Stimulated activated naive CD8-positive, alpha-beta T cell treated with anti-CD3 and anti-CD28 coated beads, Interleukin-15, amount 100 ng/mL, for 72 hours (primary cell): ENCODE data around the gene PACRGL.
"Not testable (repeated sequence)": the region's sequence is repeated elsewhere in the genome, so short reads cannot be mapped to it uniquely, and the experiment has no call there.

Experiments
- ATAC-seq: fragments of 150-1000 bp; cut with Tn5 transposase; 2 replicates; pipeline ENCODE4 v1.10.0; 2021; ENCODE audit warnings: mild to moderate bottlenecking, moderate library complexity
- DNase-seq, 2 donors: peaks; one replicate each; pipeline ENCODE4 v3.0.0; 2021 to 2022
- H3K27ac Mint-ChIP-seq, 2 donors: one replicate each; pipeline ENCODE4 v1.8.0; 2022; ENCODE audit warnings: mild to moderate bottlenecking in 2 of 2, mixed read lengths in 2 of 2, moderate library complexity in 2 of 2
- H3K27me3 Mint-ChIP-seq: one replicate; pipeline ENCODE4 v1.8.0; 2022; ENCODE audit warnings: mixed read lengths
- H3K4me1 Mint-ChIP-seq: one replicate; pipeline ENCODE4 v1.8.0; 2022; ENCODE audit warnings: mild to moderate bottlenecking, mixed read lengths
- H3K4me3 Mint-ChIP-seq, 2 donors: one replicate each; pipeline ENCODE4 v1.8.0; 2022; ENCODE audit warnings: mild to moderate bottlenecking in 2 of 2, mixed read lengths in 2 of 2, moderate library complexity in 1 of 2
- H3K9me3 Mint-ChIP-seq, 2 donors: one replicate each; pipeline ENCODE4 v1.8.0; 2022; ENCODE audit warnings: mixed read lengths in 2 of 2

The PACRGL gene

DNA sequence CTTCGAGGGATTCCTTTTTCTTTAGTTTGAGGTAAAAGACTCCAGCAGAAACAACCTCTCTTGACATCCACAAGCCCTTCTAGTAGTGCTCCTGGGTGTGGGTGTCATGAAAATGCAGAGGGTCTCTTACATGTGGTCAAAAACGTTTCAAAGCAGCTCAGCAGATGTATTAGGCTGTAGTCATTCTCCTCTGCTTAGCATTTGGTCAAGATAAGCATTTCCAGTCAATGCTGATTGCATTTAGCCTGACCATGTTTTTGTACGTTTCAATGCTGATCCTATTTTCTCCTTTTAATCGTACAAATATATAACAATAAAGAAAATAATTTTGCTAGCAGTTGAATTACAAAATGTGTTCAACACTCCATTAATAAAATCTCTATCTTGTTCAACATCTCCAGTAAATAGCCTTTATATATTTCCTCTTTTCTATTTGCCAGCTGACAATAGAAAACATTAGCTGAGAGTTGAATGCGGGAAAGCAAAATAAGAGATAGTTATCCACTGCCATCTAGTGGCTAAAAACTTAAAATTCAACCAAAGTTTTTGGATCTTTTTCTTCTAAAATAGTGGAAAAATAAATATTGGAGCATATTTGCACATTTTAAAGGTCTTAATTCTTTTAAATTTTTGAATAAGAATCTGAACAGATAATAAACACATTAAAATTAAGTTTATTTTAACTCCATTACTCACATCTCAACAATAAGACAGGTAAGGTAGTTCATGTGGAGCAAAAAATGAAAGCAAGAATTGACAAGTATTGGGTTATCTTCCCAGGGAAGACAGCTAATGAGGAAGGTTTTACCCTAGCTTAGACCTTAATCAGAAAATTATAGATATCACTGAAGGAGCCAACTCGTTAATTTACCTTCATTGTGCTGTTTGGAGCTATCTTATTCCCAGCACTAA lies 15.2 kb upstream of the PACRGL start:
- Mint-ChIP-seq H3K27me3 (peaks cover 26% of the 10 kb centered on the region), H3K9me3 (no peaks in the 10 kb centered on the region), H3K4me3 (no peak overlapping the region), H3K27ac (no peak overlapping the region), H3K4me1 (no peaks in the 10 kb centered on the region)
- no peak for ATAC-seq
- DNase-seq, result no peak

GRCh38 chr4:20687864-20688263 lies 12.4 kb upstream of the PACRGL start:
- Mint-ChIP-seq H3K4me3 (no peak overlapping the region), H3K27me3 (peaks cover 19% of the 10 kb centered on the region), H3K4me1 (no peaks in the 10 kb centered on the region), H3K9me3 (no peaks in the 10 kb centered on the region), H3K27ac (no peak overlapping the region)
- ATAC-seq, result no peak
- no peak for DNase-seq

DNA sequence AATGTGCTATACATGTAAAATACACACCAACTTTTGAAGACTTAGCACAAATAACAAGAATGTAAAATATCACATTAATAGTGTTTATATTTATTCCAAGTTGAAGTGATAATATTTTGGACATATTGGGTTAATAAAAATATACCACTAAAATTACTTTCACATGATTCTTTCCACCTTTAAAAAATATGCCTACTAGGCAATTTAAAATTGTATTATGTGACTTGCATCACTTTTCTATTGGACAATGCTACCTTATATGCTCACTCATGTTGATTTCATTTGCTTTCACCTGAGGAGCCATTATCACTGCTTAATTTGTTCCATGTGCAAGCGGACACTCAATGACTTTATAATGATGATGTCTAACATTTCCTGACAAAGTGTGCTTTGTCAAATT lies 3.4 kb upstream of the PACRGL start:
- H3K27ac Mint-ChIP-seq, result no peak overlapping the region
- H3K27me3 Mint-ChIP-seq, result no peaks in the 10 kb centered on the region
- ATAC-seq, result no peak
- H3K4me3 Mint-ChIP-seq, result no peak overlapping the region
- H3K4me1 Mint-ChIP-seq, result peaks cover 30% of the 10 kb centered on the region
- DNase-seq, result no peak
- H3K9me3 Mint-ChIP-seq, result no peaks in the 10 kb centered on the region

DNA sequence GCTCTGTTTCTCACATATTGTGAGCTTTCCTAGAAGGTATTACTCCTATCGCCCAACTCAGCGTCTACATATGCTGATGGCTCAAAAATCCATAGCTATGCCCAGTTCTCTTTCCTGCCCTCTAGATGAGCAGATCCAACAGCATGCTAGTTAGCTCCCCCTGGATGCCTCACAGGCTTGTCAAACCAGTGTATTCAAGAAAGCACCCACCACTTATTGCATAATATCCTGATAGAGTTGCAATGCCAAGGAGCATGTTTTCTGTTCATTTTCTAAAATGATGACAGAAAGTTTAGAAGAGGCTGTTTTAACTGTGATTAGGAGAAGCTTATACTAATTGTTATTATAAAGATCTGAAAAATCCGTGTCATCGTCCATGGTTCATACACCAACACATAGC lies 1.9 kb upstream of the PACRGL start:
- Mint-ChIP-seq H3K4me3 (no peak overlapping the region), H3K9me3 (no peaks in the 10 kb centered on the region), H3K27ac (peak overlapping the region in 1 of 2 donors; percentile 29), H3K27me3 (no peaks in the 10 kb centered on the region), H3K4me1 (peaks cover 45% of the 10 kb centered on the region)
- DNase-seq (no peak), ATAC-seq (no peak)

DNA sequence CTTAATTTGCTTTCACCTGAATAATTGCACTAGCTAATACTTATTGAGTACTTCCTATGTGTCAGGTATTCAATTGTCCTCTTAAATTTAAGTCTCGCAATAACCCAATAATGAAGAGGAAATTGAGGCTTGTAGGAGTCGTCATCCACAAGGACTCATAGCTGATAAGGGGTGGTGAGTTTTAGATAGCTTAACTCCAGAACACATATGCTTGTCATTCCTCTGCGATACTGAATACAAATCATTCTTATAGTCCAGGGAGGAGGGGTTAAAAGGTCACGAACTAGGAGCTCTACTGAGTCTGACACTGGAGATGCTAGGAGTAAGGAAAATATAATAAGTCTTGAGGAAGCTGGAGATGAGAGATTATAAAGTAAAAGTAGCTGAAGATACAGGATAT lies 1.4 kb upstream of the PACRGL start:
- Mint-ChIP-seq H3K4me1 (peaks cover 49% of the 10 kb centered on the region), H3K27ac (no peak overlapping the region), H3K4me3 (peak overlapping the region in 1 of 2 donors; percentile 46), H3K9me3 (no peaks in the 10 kb centered on the region), H3K27me3 (no peaks in the 10 kb centered on the region)
- no peak for ATAC-seq
- DNase-seq, result no peak

DNA sequence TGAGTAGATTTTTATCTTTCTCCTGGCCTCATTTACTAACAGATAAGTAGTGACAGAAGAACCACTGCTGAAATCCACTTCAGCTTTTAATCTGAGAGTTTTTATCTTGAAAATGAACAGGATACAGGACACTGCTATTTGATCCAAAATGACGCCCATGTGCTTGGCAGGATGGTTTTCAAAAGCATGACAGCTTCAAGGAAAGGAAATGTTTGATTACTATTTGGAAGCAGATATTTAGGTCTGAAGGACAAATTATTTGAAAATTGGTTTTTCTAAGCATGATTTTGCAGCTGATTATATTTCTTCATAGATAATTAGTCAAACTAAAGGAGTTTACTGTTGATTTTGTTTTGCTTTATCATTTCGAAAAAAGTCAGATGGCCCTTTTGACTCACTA lies 11.1 kb downstream of the PACRGL start:
- Mint-ChIP-seq H3K4me1 (no peaks in the 10 kb centered on the region), H3K9me3 (peaks cover 0 to 5% of the 10 kb centered on the region in 2 donors), H3K4me3 (no peak overlapping the region), H3K27me3 (no peaks in the 10 kb centered on the region), H3K27ac (no peak overlapping the region)
- DNase-seq (no peak), ATAC-seq (no peak)

- ATAC-seq, result no peak
These were observed 22.8 kb downstream of the PACRGL start for GRCh38 chr4:20723019-20723418.

DNA sequence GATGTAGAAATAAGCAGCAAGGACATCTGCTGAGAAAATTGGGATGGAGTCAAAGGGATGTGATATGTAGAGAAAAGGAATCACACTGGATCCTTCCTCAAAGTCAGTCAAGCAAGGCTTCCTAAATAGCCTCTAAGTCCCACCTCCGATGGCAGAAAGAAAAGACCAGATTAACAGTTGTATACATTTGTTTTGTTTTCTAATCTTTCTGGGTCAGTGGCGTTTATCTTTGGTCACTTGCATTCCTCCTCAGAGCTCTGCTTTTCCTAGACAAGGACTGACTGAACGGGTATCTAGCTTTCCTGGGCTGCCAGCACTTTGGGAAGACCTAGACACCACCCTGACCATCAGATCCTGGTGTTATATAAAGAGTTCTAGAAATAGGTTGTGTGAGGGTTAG lies 23.2 kb downstream of the PACRGL start:
- DNase-seq, result no peak
- Mint-ChIP-seq H3K27ac (no peak overlapping the region), H3K4me1 (no peaks in the 10 kb centered on the region), H3K4me3 (no peak overlapping the region), H3K27me3 (no peaks in the 10 kb centered on the region), H3K9me3 (peaks cover 3 to 21% of the 10 kb centered on the region in 2 donors)
- ATAC-seq, result no peak

More at GRCh38 chr4:20723019-20723418, 22.8 kb downstream of the PACRGL start:
- Mint-ChIP-seq H3K9me3 (peaks cover 3 to 21% of the 10 kb centered on the region in 2 donors), H3K4me1 (no peaks in the 10 kb centered on the region), H3K27me3 (no peaks in the 10 kb centered on the region), H3K27ac (no peak overlapping the region), H3K4me3 (no peak overlapping the region)
- no peak for DNase-seq

DNA sequence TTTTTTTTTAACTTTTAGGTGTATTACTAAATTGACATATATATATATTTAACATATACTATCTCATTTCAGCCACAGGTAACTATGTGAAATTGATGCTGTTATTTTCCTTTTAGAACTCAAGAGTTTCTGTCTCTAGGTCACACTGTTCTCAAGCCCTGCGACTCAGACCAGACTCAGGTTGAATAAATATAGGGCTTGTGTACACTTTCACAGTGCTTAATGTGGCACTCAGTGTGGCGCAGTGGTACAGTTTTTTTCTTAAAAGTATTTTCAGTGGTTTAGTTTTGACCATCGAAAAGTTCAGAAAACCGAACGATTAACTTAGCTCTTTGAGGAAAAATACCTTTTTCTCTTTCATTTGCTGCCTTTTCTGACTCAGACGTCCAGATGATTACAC lies 24.7 kb downstream of the PACRGL start:
- peaks cover 3 to 20% of the 10 kb centered on the region in 2 donors for H3K9me3 Mint-ChIP-seq
- H3K4me1 Mint-ChIP-seq, result no peaks in the 10 kb centered on the region
- no peak overlapping the region for H3K4me3 Mint-ChIP-seq
- ATAC-seq (no peak), DNase-seq (no peak)
- no peaks in the 10 kb centered on the region for H3K27me3 Mint-ChIP-seq
- H3K27ac Mint-ChIP-seq, result no peak overlapping the region

DNA sequence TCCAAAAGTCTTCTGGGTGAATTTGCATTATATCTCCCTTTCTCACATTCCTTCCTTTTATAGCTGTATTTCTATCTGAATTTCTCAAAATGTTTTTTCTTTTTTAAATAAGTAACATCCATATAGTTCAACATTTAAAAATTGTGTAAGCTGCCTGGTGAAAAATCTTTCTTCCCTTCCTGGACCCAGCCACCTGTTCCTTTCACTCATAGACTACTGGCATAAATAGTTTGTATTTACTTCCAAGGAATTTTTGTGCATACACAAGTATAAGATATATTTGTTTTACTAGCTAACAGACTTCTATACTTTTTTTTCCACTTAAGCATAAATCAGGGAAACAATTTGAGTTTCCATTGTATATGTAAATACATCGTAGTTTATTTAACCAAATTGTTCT lies 35.7 kb downstream of the PACRGL start:
- ATAC-seq (no peak), DNase-seq (no peak)
- H3K27ac Mint-ChIP-seq, result no peak overlapping the region
- H3K27me3 Mint-ChIP-seq, result no peaks in the 10 kb centered on the region
- H3K9me3 Mint-ChIP-seq, result peaks cover 28 to 38% of the 10 kb centered on the region in 2 donors
- H3K4me3 Mint-ChIP-seq, result no peak overlapping the region
- H3K4me1 Mint-ChIP-seq, result no peaks in the 10 kb centered on the region

- H3K4me3 Mint-ChIP-seq, H3K27ac Mint-ChIP-seq, ATAC-seq, DNase-seq, H3K4me1 Mint-ChIP-seq, H3K9me3 Mint-ChIP-seq, H3K27me3 Mint-ChIP-seq: not testable (repeated sequence)
These were observed 45.7 kb downstream of the PACRGL start for GRCh38 chr4:20746000-20746399.

- H3K4me1 Mint-ChIP-seq, result no peaks in the 10 kb centered on the region
- H3K27me3 Mint-ChIP-seq, result no peaks in the 10 kb centered on the region
- H3K4me3 Mint-ChIP-seq, result no peak overlapping the region
- no peaks in the 10 kb centered on the region for H3K9me3 Mint-ChIP-seq
- DNase-seq, result no peak
- no peak overlapping the region for H3K27ac Mint-ChIP-seq
- ATAC-seq, result no peak
These were observed 52.4 kb downstream of the PACRGL start for GRCh38 chr4:20752641-20753040.

DNA sequence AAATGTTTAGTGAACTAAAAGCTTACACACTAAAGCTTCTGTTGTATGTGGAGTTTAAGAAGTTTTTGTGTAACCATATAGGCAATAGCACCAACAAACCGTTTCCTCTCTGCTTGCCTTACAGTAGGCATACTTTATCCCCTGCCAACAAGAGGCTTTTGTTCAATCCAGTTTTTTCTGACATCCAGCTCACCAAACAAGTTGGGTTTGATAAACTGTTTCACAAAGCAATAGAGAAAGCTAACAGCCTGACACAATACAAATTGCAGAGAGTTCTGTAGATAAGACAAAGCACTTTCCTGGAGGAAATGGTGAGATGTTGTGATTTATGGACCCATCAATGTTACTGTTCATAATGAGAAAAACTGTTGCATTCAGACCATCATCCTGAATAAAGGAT lies 53.8 kb downstream of the PACRGL start:
- DNase-seq (no peak), ATAC-seq (no peak)
- H3K4me1 Mint-ChIP-seq, result no peaks in the 10 kb centered on the region
- H3K27ac Mint-ChIP-seq, result no peak overlapping the region
- H3K9me3 Mint-ChIP-seq, result no peaks in the 10 kb centered on the region
- H3K4me3 Mint-ChIP-seq, result no peak overlapping the region
- H3K27me3 Mint-ChIP-seq, result no peaks in the 10 kb centered on the region

DNA sequence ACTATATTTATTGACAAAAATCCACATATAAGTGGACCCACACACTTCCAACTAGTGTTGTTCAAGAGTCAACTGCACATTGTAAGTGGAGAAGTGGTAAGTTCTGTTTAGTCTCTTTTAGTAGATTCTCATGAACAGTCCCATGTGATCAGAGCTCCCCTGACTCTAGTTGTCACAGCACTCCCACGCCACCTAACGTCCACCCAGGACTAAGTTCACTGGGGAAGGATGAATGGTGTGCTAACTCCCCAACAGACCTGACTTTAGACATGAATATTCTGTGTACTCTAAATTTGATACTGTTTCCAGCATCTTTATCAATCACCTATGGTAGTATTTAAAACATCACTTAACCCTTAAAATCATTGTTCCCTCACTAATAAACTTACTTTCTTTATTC lies 59.8 kb downstream of the PACRGL start:
- no peak overlapping the region for H3K27ac Mint-ChIP-seq
- no peaks in the 10 kb centered on the region for H3K27me3 Mint-ChIP-seq
- H3K4me3 Mint-ChIP-seq, result no peak overlapping the region
- DNase-seq, result no peak
- no peaks in the 10 kb centered on the region for H3K9me3 Mint-ChIP-seq
- no peaks in the 10 kb centered on the region for H3K4me1 Mint-ChIP-seq
- ATAC-seq, result no peak

DNA sequence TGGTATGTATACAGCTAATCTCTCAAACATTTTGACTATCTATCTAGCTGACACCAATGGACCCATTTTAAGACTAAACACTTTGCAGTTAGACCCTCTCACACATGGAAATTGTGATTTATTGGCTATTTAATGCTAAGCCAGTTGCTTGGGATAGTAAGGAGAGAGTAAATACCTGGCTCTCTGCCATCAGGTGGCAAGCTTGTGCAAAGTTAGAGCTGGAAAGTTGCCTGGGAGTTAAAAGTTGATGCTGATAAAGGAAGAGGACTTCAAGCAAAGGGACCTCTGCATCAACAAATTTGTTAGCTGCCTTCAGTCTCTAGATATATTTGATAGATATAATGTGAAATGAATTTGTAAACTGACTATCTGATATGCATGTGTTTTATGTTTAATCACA lies 61.1 kb downstream of the PACRGL start:
- H3K27me3 Mint-ChIP-seq, result no peaks in the 10 kb centered on the region
- ATAC-seq (no peak), DNase-seq (no peak)
- no peak overlapping the region for H3K4me3 Mint-ChIP-seq
- H3K9me3 Mint-ChIP-seq, result no peaks in the 10 kb centered on the region
- no peaks in the 10 kb centered on the region for H3K4me1 Mint-ChIP-seq
- no peak overlapping the region for H3K27ac Mint-ChIP-seq

DNA sequence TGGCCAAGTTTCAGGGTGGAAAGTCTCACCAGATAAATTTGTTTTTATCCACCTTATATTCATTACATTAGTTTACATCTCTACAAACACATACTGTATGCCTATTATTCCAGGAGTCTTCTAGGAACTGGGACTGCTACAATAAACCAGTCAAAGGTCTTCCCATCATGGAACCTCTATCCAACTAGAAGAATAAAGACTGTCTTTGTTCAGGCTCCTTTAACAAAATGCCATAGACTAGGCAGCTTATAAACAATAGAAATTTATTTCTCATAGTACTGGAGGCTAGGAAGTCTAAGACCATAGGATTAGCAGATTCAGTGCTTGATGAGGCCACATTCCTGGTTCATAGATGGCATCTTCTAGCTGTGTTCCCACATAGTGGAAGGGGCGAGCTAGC lies 61.6 kb downstream of the PACRGL start:
- Mint-ChIP-seq H3K9me3 (no peaks in the 10 kb centered on the region), H3K4me3 (no peak overlapping the region), H3K27me3 (no peaks in the 10 kb centered on the region), H3K4me1 (no peaks in the 10 kb centered on the region), H3K27ac (no peak overlapping the region)
- DNase-seq (no peak), ATAC-seq (no peak)
